ENCODE data around the gene NHERF1. TPM values are rescaled to one million over a fixed set of nuclear protein-coding genes. Genes with fewer than 3 reads are reported as not detected.

The NHERF1 gene
- total RNA-seq, 2 experiments from 2014 or later = 286 to 296 TPM

DNA sequence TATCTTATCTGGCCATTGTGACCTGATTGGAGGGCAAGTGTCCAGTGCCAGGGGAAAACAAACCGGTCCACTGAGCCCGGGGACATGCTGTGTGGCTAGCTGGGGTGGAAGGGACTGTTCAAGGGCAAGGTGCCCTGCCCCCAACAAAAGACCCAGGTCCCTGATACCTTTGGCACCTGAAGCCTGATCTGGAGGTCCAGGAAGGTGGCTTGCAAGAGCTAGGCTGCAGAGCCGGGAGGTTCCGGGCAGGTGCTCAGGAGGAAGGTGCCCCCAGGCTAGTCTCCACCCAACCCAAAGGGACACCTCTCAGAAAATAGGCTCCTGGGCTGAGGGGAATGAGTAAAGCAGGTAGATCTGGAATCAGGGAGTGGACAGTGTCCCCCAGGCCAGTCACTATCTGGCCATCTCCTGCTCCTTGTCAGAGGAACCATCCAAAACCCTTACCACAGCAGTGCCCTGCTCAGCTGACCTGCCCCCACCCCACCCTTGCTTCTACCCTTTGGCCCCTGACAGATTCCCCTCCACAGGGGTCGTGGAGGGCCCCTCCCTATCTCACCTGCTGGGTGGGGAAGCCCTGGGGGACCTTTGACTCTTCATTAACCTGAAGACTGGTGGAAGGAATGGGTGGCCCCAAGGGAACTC, 21.5 kb downstream of the NHERF1 start:
- Mint-ChIP-seq H3K4me3 (no peak overlapping the region), H3K36me3 (ENCODE audit: low read depth) (peaks cover 70% of the 10 kb centered on the region), H3K27me3 (ENCODE audit: low read depth) (no peaks in the 10 kb centered on the region), H3K4me1 (ENCODE audit: low read depth) (peaks cover 40% of the 10 kb centered on the region), H3K9me3 (ENCODE audit: insufficient read depth) (no peaks in the 10 kb centered on the region), H3K27ac (peak overlapping the region; percentile 61)
- no peak for ATAC-seq
- POLR2A ChIA-PET = interaction anchor here (1.3 to 3.2 kb wide), 4 partner anchors 20 to 113 kb away, joined by 3 to 19 read pairs (median 3); partner anchors contain the start of gene FDXR
- CTCF ChIA-PET = interaction anchor here (1.0 to 3.8 kb wide), 8 partner anchors 10 to 113 kb away, joined by 5 to 47 read pairs (median 20); partner anchors contain the start of gene RAB37
- DNase-seq = no peak

GRCh38 chr17:74770498-74771318, 22.3 kb downstream of the NHERF1 start:
- POLR2A ChIA-PET = interaction anchor here (1.0 to 3.2 kb wide), 7 partner anchors 11 to 113 kb away, joined by 3 to 19 read pairs (median 4); partner anchors contain the start of gene FDXR
- Mint-ChIP-seq H3K27me3 (ENCODE audit: low read depth) (no peaks in the 10 kb centered on the region), H3K4me3 (no peak overlapping the region), H3K9me3 (ENCODE audit: insufficient read depth) (no peaks in the 10 kb centered on the region), H3K27ac (peak overlapping the region; percentile 61), H3K36me3 (ENCODE audit: low read depth) (peaks cover 67% of the 10 kb centered on the region), H3K4me1 (ENCODE audit: low read depth) (peaks cover 46% of the 10 kb centered on the region)
- peak; percentile 77 for DNase-seq
- CTCF ChIA-PET = interaction anchor here (0.6 to 3.8 kb wide), 15 partner anchors 9 to 187 kb away, joined by 3 to 47 read pairs (median 9); partner anchors contain the start of gene RAB37
- ATAC-seq = peak; percentile 78

DNA sequence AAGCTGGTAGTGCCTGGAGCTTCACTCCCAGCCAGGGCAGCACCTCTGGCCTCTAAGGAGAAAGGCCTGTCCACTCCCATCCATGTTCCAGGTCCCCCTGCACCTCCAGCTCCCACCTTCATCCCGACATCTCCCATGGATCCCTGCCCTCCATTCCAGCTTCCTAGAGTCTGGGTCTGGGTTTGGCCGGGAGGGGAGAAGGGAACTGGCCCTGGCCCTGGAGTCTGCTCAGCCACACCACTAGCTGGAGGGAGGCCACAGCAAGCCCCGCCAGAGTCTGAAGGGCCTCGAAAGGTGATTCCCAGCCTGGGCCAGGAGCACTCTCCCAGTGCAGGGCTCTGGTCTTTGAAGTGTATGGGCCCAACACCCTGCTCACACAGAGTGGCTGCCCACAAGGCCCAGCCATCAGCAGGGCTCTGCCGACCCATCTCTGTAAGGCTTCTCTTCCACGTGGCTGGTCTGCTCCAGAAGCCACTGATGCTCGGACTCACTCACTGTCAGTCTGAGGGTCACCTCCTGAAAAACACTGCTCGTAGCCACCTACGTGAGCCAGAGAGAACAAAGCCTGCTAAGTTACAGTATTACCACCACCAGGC, 23.0 kb downstream of the NHERF1 start:
- ATAC-seq (no peak), DNase-seq (no peak)
- CTCF ChIA-PET = interaction anchor here (0.6 to 3.8 kb wide), 15 partner anchors 8 to 187 kb away, joined by 3 to 47 read pairs (median 9); partner anchors contain the start of gene RAB37
- Mint-ChIP-seq H3K36me3 (ENCODE audit: low read depth) (peaks cover 69% of the 10 kb centered on the region), H3K4me1 (ENCODE audit: low read depth) (peaks cover 47% of the 10 kb centered on the region), H3K27ac (peak overlapping the region; percentile 46), H3K4me3 (no peak overlapping the region), H3K27me3 (ENCODE audit: low read depth) (no peaks in the 10 kb centered on the region), H3K9me3 (ENCODE audit: insufficient read depth) (no peaks in the 10 kb centered on the region)
- POLR2A ChIA-PET = interaction anchor here (1.0 to 3.2 kb wide), 7 partner anchors 12 to 114 kb away, joined by 3 to 19 read pairs (median 4); partner anchors contain the start of gene FDXR

- Mint-ChIP-seq H3K27ac (peak overlapping the region; percentile 37), H3K27me3 (ENCODE audit: low read depth) (no peaks in the 10 kb centered on the region), H3K4me1 (ENCODE audit: low read depth) (peaks cover 49% of the 10 kb centered on the region), H3K9me3 (ENCODE audit: insufficient read depth) (no peaks in the 10 kb centered on the region), H3K4me3 (no peak overlapping the region), H3K36me3 (ENCODE audit: low read depth) (peaks cover 65% of the 10 kb centered on the region)
- DNase-seq (no peak), ATAC-seq (no peak)
- ChIA-PET CTCF (interaction anchor here (1.2 to 3.8 kb wide), 6 partner anchors 9 to 186 kb away, joined by 3 to 36 read pairs (median 13); no protein-coding TSS in a partner anchor), POLR2A (interaction anchor here (1.5 to 3.2 kb wide), 2 partner anchors 13 to 22 kb away, joined by 3 to 19 read pairs; no protein-coding TSS in a partner anchor)
These were observed 23.6 kb downstream of the NHERF1 start for GRCh38 chr17:74772053-74772452.

GRCh38 chr17:74773414-74773813, 25.0 kb downstream of the NHERF1 start:
- H3K27ac Mint-ChIP-seq = peak overlapping the region; percentile 74

GRCh38 chr17:74773871-74774286, 25.5 kb downstream of the NHERF1 start:
- CTCF ChIA-PET = interaction anchor here (0.8 to 8.0 kb wide), 7 partner anchors 15 to 117 kb away, joined by 3 to 73 read pairs (median 15); partner anchors contain the start of gene RAB37
- Mint-ChIP-seq H3K27ac (peak overlapping the region; percentile 44), H3K36me3 (ENCODE audit: low read depth) (peaks cover 61% of the 10 kb centered on the region), H3K4me3 (peak overlapping the region; percentile 28), H3K4me1 (ENCODE audit: low read depth) (peaks cover 57% of the 10 kb centered on the region), H3K27me3 (ENCODE audit: low read depth) (no peaks in the 10 kb centered on the region), H3K9me3 (ENCODE audit: insufficient read depth) (no peaks in the 10 kb centered on the region)
- no peak for DNase-seq
- no peak for ATAC-seq
- POLR2A ChIA-PET = interaction anchor here (0.9 to 3.5 kb wide), 3 partner anchors 10 to 28 kb away, joined by 3 to 11 read pairs (median 9); no protein-coding TSS in a partner anchor

More at GRCh38 chr17:74773414-74773813, 25.0 kb downstream of the NHERF1 start:
- Mint-ChIP-seq H3K36me3 (ENCODE audit: low read depth) (peaks cover 63% of the 10 kb centered on the region), H3K4me1 (ENCODE audit: low read depth) (peaks cover 59% of the 10 kb centered on the region), H3K9me3 (ENCODE audit: insufficient read depth) (no peaks in the 10 kb centered on the region), H3K4me3 (no peak overlapping the region), H3K27me3 (ENCODE audit: low read depth) (no peaks in the 10 kb centered on the region)
- ChIA-PET POLR2A (interaction anchor here (0.9 to 3.2 kb wide), 2 partner anchors 11 to 27 kb away, joined by 3 to 9 read pairs; no protein-coding TSS in a partner anchor), CTCF (interaction anchor here (1.2 to 8.0 kb wide), 7 partner anchors 14 to 116 kb away, joined by 6 to 73 read pairs (median 15); partner anchors contain the start of gene RAB37)
- ATAC-seq (no peak), DNase-seq (no peak)

GRCh38 chr17:74775409-74776043, 27.1 kb downstream of the NHERF1 start:
- Mint-ChIP-seq H3K36me3 (ENCODE audit: low read depth) (peaks cover 57% of the 10 kb centered on the region), H3K9me3 (ENCODE audit: insufficient read depth) (no peaks in the 10 kb centered on the region), H3K27ac (peak overlapping the region; percentile 89), H3K4me1 (ENCODE audit: low read depth) (peaks cover 67% of the 10 kb centered on the region), H3K4me3 (peak overlapping the region; percentile 97), H3K27me3 (ENCODE audit: low read depth) (no peaks in the 10 kb centered on the region)
- DNase-seq (no peak), ATAC-seq (no peak)
- CTCF ChIA-PET = interaction anchor here (0.9 to 8.0 kb wide), 9 partner anchors 13 to 118 kb away, joined by 3 to 73 read pairs (median 15); partner anchors contain the start of gene RAB37
- POLR2A ChIA-PET = interaction anchor here (1.0 to 3.5 kb wide), 6 partner anchors 16 to 110 kb away, joined by 3 to 11 read pairs (median 6); no protein-coding TSS in a partner anchor

- peak within 1 kb of the TSS; percentile 97 for H3K4me3 Mint-ChIP-seq
- no peaks in the 10 kb centered on the region for H3K27me3 Mint-ChIP-seq (ENCODE audit: low read depth)
- peaks cover 57% of the 10 kb centered on the region for H3K36me3 Mint-ChIP-seq (ENCODE audit: low read depth)
- H3K9me3 Mint-ChIP-seq (ENCODE audit: insufficient read depth) = no peaks in the 10 kb centered on the region
- peak within 1 kb of the TSS; percentile 89 for H3K27ac Mint-ChIP-seq
- peaks cover 70% of the 10 kb centered on the region for H3K4me1 Mint-ChIP-seq (ENCODE audit: low read depth)
- ChIA-PET POLR2A (interaction anchor here (0.7 to 3.5 kb wide), 5 partner anchors 16 to 38 kb away, joined by 3 to 11 read pairs (median 6); no protein-coding TSS in a partner anchor), CTCF (interaction anchor here (0.7 to 8.0 kb wide), 12 partner anchors 12 to 119 kb away, joined by 3 to 73 read pairs (median 7); partner anchors contain the start of gene RAB37)
- ATAC-seq (peak; percentile 83), DNase-seq (peak; percentile 99)
These were observed 27.9 kb downstream of the NHERF1 start, which contains the start of gene NAT9 for GRCh38 chr17:74776044-74776962. Gene NAT9 (minus strand): TSS chr17:74776345. CDS start chr17:74775698, 647 bp downstream.

- ChIA-PET POLR2A (interaction anchor here (1.0 to 3.5 kb wide), 4 partner anchors 17 to 39 kb away, joined by 5 to 11 read pairs (median 7); no protein-coding TSS in a partner anchor), CTCF (interaction anchor here (0.7 to 8.0 kb wide), 7 partner anchors 14 to 120 kb away, joined by 3 to 73 read pairs (median 24); partner anchors contain the start of gene RAB37)
- no peaks in the 10 kb centered on the region for H3K27me3 Mint-ChIP-seq (ENCODE audit: low read depth)
- no peaks in the 10 kb centered on the region for H3K9me3 Mint-ChIP-seq (ENCODE audit: insufficient read depth)
- H3K36me3 Mint-ChIP-seq (ENCODE audit: low read depth) = peaks cover 52% of the 10 kb centered on the region
- H3K27ac Mint-ChIP-seq = peak overlapping the region; percentile 73
- H3K4me1 Mint-ChIP-seq (ENCODE audit: low read depth) = peaks cover 76% of the 10 kb centered on the region
- DNase-seq (no peak), ATAC-seq (no peak)
- H3K4me3 Mint-ChIP-seq = peak overlapping the region; percentile 97
These were observed 28.6 kb downstream of the NHERF1 start for GRCh38 chr17:74776990-74777389.
